ENCODE data around the gene HNRNPM. TPM values are rescaled to one million over a fixed set of nuclear protein-coding genes. Genes with fewer than 3 reads are reported as not detected.
"Not testable (repeated sequence)": the region's sequence is repeated elsewhere in the genome, so short reads cannot be mapped to it uniquely, and the experiment has no call there.

Gene HNRNPM
- total RNA-seq, 2 experiments from 2014 or later, result 348 to 358 TPM

- Mint-ChIP-seq H3K4me1 (peaks cover 8% of the 10 kb centered on the region), H3K36me3 (no peaks in the 10 kb centered on the region), H3K27ac (no peak within 1 kb of the TSS), H3K9me3 (no peaks in the 10 kb centered on the region), H3K4me3 (peak within 1 kb of the TSS; percentile 58), H3K27me3 (no peaks in the 10 kb centered on the region)
- peak; percentile 98 for DNase-seq
Measured at GRCh38 chr19:8412783-8413628, 31.8 kb upstream of the HNRNPM start, which contains the start of gene MARCHF2. Gene MARCHF2 (plus strand): TSS chr19:8413305. CDS start chr19:8421841, 8,536 bp downstream.

- DNase-seq, result no peak
- no peaks in the 10 kb centered on the region for H3K27me3 Mint-ChIP-seq
- no peaks in the 10 kb centered on the region for H3K9me3 Mint-ChIP-seq
- peaks cover 8% of the 10 kb centered on the region for H3K4me1 Mint-ChIP-seq
- H3K36me3 Mint-ChIP-seq, result no peaks in the 10 kb centered on the region
- no peak overlapping the region for H3K27ac Mint-ChIP-seq
- peak overlapping the region; percentile 57 for H3K4me3 Mint-ChIP-seq
Measured at GRCh38 chr19:8413629-8413995, 31.2 kb upstream of the HNRNPM start.

GRCh38 chr19:8416796-8417195, 28.0 kb upstream of the HNRNPM start:
- Mint-ChIP-seq H3K4me1 (peaks cover 6% of the 10 kb centered on the region), H3K36me3 (no peaks in the 10 kb centered on the region), H3K9me3 (no peaks in the 10 kb centered on the region), H3K4me3 (no peak overlapping the region), H3K27ac (no peak overlapping the region), H3K27me3 (no peaks in the 10 kb centered on the region)
- DNase-seq, result no peak

- Mint-ChIP-seq H3K4me1 (no peaks in the 10 kb centered on the region), H3K9me3 (no peaks in the 10 kb centered on the region), H3K27ac (no peak overlapping the region), H3K36me3 (peaks cover 3% of the 10 kb centered on the region), H3K4me3 (no peak overlapping the region), H3K27me3 (no peaks in the 10 kb centered on the region)
- no peak for DNase-seq
Measured at GRCh38 chr19:8421484-8422461, 23.0 kb upstream of the HNRNPM start.

- peaks cover 3% of the 10 kb centered on the region for H3K36me3 Mint-ChIP-seq
- no peak for DNase-seq
- no peak overlapping the region for H3K4me3 Mint-ChIP-seq
- no peaks in the 10 kb centered on the region for H3K9me3 Mint-ChIP-seq
- no peaks in the 10 kb centered on the region for H3K27me3 Mint-ChIP-seq
- no peak overlapping the region for H3K27ac Mint-ChIP-seq
- no peaks in the 10 kb centered on the region for H3K4me1 Mint-ChIP-seq
Measured at GRCh38 chr19:8423817-8424223, 21.0 kb upstream of the HNRNPM start.

GRCh38 chr19:8425331-8425730, 19.4 kb upstream of the HNRNPM start:
- DNase-seq, H3K36me3 Mint-ChIP-seq, H3K4me3 Mint-ChIP-seq, H3K27me3 Mint-ChIP-seq, H3K9me3 Mint-ChIP-seq, H3K4me1 Mint-ChIP-seq, H3K27ac Mint-ChIP-seq: not testable (repeated sequence)

GRCh38 chr19:8426283-8426682, 18.5 kb upstream of the HNRNPM start:
- Mint-ChIP-seq H3K9me3 (no peaks in the 10 kb centered on the region), H3K27me3 (no peaks in the 10 kb centered on the region), H3K36me3 (peaks cover 4% of the 10 kb centered on the region), H3K27ac (no peak overlapping the region), H3K4me3 (no peak overlapping the region), H3K4me1 (no peaks in the 10 kb centered on the region)
- no peak for DNase-seq

GRCh38 chr19:8429044-8429443, 15.7 kb upstream of the HNRNPM start:
- no peak for DNase-seq
- H3K4me3 Mint-ChIP-seq, result no peak overlapping the region
- H3K27ac Mint-ChIP-seq, result no peak overlapping the region
- no peaks in the 10 kb centered on the region for H3K4me1 Mint-ChIP-seq
- peaks cover 4% of the 10 kb centered on the region for H3K36me3 Mint-ChIP-seq
- H3K27me3 Mint-ChIP-seq, result no peaks in the 10 kb centered on the region
- H3K9me3 Mint-ChIP-seq, result no peaks in the 10 kb centered on the region

GRCh38 chr19:8429826-8430225, 14.9 kb upstream of the HNRNPM start:
- Mint-ChIP-seq H3K27ac (no peak overlapping the region), H3K4me1 (no peaks in the 10 kb centered on the region), H3K4me3 (no peak overlapping the region), H3K36me3 (peaks cover 4% of the 10 kb centered on the region), H3K27me3 (no peaks in the 10 kb centered on the region), H3K9me3 (no peaks in the 10 kb centered on the region)
- DNase-seq, result no peak

- Mint-ChIP-seq H3K4me1 (peaks cover 1% of the 10 kb centered on the region), H3K27me3 (no peaks in the 10 kb centered on the region), H3K4me3 (no peak overlapping the region), H3K27ac (no peak overlapping the region), H3K36me3 (peaks cover 4% of the 10 kb centered on the region), H3K9me3 (no peaks in the 10 kb centered on the region)
- DNase-seq, result no peak
Measured at GRCh38 chr19:8430650-8431049, 14.1 kb upstream of the HNRNPM start.

- H3K36me3 Mint-ChIP-seq, result no peaks in the 10 kb centered on the region
- no peak for DNase-seq
- peaks cover 8% of the 10 kb centered on the region for H3K4me1 Mint-ChIP-seq
- no peaks in the 10 kb centered on the region for H3K9me3 Mint-ChIP-seq
- no peak overlapping the region for H3K27ac Mint-ChIP-seq
- no peaks in the 10 kb centered on the region for H3K27me3 Mint-ChIP-seq
- H3K4me3 Mint-ChIP-seq, result no peak overlapping the region
Measured at GRCh38 chr19:8438236-8438635, 6.5 kb upstream of the HNRNPM start.

GRCh38 chr19:8441725-8442544, 2.8 kb upstream of the HNRNPM start:
- Mint-ChIP-seq H3K27me3 (no peaks in the 10 kb centered on the region), H3K4me3 (no peak overlapping the region), H3K4me1 (peaks cover 16% of the 10 kb centered on the region), H3K36me3 (peaks cover 16% of the 10 kb centered on the region), H3K27ac (peak overlapping the region; percentile 65), H3K9me3 (no peaks in the 10 kb centered on the region)
- DNase-seq, result no peak

GRCh38 chr19:8444140-8444676, 567 bp upstream of the HNRNPM start:
- H3K4me3 Mint-ChIP-seq, result peak overlapping the region; percentile 97
- H3K9me3 Mint-ChIP-seq, DNase-seq, H3K27me3 Mint-ChIP-seq: not testable (repeated sequence)
- H3K36me3 Mint-ChIP-seq, result peaks cover 30% of the 10 kb centered on the region
- peaks cover 33% of the 10 kb centered on the region for H3K4me1 Mint-ChIP-seq
- H3K27ac Mint-ChIP-seq, result peak overlapping the region; percentile 97

GRCh38 chr19:8445488-8446001, 770 bp downstream of the HNRNPM start:
- peaks cover 40% of the 10 kb centered on the region for H3K4me1 Mint-ChIP-seq
- peaks cover 30% of the 10 kb centered on the region for H3K36me3 Mint-ChIP-seq
- DNase-seq, result peak; percentile 65
- H3K27me3 Mint-ChIP-seq, result no peaks in the 10 kb centered on the region
- H3K27ac Mint-ChIP-seq, result peak overlapping the region; percentile 87
- peak overlapping the region; percentile 92 for H3K4me3 Mint-ChIP-seq
- no peaks in the 10 kb centered on the region for H3K9me3 Mint-ChIP-seq

Data from activated naive CD8-positive, alpha-beta T cell treated with anti-CD3 and anti-CD28 coated beads for 36 hours (primary cell).